Measurements from ENCODE around the gene EPB41L5.
A peak's percentile ranks its signal among the peaks of the same experiment; 100 is the strongest.
"Not testable (repeated sequence)": the region's sequence is repeated elsewhere in the genome, so short reads cannot be mapped to it uniquely, and the experiment has no call there.

The EPB41L5 gene

DNA sequence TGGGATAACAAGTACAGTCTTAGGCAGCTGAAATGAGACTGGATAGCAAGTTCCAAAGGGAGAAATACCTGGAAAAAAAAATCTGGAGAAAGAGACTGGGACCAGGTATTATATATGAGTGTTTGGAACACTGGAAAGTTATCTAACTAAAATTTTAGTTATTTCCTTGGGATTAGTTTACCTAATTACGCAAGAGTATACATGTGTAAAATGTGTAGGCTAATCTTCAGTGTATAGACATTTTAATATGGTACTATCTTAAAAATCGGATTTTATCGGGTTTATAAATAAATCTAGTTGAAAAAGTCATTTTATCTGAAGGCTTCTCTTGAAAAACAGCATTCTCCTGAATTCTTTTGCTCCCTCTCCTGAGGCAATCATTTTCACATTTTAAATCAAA lies 3.9 kb downstream of the EPB41L5 start:
- no peak for DNase-seq (ENCODE audit: low read depth)
- no peak overlapping the region for H3K4me3 ChIP-seq (ENCODE audit: low read length)
- TF ChIP-seq, protein P1, sequence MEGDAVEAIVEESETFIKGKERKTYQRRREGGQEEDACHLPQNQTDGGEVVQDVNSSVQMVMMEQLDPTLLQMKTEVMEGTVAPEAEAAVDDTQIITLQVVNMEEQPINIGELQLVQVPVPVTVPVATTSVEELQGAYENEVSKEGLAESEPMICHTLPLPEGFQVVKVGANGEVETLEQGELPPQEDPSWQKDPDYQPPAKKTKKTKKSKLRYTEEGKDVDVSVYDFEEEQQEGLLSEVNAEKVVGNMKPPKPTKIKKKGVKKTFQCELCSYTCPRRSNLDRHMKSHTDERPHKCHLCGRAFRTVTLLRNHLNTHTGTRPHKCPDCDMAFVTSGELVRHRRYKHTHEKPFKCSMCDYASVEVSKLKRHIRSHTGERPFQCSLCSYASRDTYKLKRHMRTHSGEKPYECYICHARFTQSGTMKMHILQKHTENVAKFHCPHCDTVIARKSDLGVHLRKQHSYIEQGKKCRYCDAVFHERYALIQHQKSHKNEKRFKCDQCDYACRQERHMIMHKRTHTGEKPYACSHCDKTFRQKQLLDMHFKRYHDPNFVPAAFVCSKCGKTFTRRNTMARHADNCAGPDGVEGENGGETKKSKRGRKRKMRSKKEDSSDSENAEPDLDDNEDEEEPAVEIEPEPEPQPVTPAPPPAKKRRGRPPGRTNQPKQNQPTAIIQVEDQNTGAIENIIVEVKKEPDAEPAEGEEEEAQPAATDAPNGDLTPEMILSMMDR (IDR thresholded peaks at IDR 0.05; ENCODE audit: insufficient read depth, low read depth, low read length, missing control alignments), result no peak

DNA sequence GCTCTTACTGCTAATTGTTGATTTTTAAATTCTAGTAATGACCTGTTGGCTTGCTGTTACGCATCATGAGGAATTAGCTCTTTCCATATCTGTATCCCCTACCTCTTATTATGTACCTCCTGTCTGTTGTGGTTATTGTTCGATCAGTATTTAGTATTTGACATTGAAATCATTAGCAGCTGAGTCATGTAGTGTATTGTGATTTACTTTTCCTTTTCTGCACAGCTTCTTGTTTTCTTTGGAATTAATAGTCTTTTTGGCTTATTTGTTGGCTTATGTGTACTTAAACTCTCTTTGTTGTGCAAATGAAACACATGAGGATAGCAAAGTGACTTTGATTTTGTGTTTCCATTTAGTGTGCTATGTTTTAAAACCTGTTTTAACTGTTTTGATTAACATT lies 4.3 kb downstream of the EPB41L5 start:
- TF ChIP-seq, protein P1 (IDR thresholded peaks at IDR 0.05; ENCODE audit: insufficient read depth, low read depth, low read length, missing control alignments), result no peak
- DNase-seq (ENCODE audit: low read depth), result no peak

DNA sequence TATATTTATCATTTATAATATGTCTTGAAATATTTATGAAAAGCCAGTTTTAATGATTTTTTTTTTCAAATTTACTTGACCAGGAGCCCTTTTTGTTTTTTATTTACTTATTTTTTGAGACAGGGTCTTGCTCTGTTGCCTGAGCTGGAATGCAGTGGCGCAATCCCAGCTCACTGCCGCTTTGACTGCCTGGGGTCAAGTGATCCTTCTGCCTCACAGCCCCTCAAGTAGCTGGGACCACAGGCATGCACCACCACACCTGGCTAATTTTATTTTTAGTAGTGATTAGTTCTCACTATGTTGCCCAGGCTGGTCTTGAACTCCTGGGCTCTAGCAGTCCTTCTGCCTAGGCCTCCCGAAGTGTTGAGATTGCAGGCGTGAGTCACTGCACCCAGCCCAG lies 5.7 kb downstream of the EPB41L5 start:
- TF ChIP-seq, protein P1 (IDR thresholded peaks at IDR 0.05; ENCODE audit: insufficient read depth, low read depth, low read length, missing control alignments), result no peak
- no peak for DNase-seq (ENCODE audit: low read depth)
- H3K4me3 ChIP-seq (ENCODE audit: low read length), result no peak overlapping the region

More for the DNA sequence above, 4.3 kb downstream of the EPB41L5 start:
- no peak overlapping the region for H3K4me3 ChIP-seq (ENCODE audit: low read length)

DNA sequence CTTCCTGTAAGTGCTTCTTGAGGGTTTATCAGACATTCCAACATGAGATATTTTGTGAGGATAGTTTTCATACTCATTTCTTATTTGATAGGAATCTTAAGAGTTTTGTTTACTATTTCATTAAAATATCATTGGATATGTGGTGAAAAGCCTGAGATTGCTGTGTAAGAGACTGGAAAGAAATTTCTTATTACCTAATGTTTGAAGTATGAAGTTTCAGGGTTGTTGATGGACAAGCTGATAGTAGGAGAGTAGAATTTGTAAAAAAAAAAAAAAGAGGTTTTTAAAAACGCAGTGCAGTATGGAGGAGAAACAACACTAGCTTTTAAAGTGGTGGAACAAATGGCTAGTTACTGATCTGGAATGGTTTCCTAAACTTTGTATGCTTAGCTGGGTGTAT lies 7.7 kb downstream of the EPB41L5 start:
- no peak overlapping the region for H3K4me3 ChIP-seq (ENCODE audit: low read length)
- TF ChIP-seq, protein P1 (IDR thresholded peaks at IDR 0.05; ENCODE audit: insufficient read depth, low read depth, low read length, missing control alignments), result no peak
- DNase-seq (ENCODE audit: low read depth), result no peak

DNA sequence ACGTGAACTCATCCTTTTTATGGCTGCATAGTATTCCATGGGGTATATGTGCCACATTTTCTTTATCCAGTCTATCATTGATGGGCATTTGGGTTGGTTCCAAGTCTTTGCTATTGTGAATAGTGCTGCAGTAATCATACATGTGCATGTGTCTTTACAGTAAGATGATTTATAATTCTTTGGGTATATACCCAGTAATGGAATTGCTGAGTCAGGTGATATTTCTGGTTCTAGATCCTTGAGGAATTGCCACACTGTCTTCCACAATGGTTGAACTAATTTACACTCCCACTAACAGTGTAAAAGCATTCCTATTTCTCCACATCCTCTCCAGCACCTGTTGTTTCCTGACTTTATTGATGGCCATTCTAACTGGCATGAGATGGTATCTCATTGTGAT lies 9.6 kb downstream of the EPB41L5 start:
- not testable (repeated sequence) for DNase-seq (ENCODE audit: low read depth); H3K4me3 ChIP-seq (ENCODE audit: low read length)

DNA sequence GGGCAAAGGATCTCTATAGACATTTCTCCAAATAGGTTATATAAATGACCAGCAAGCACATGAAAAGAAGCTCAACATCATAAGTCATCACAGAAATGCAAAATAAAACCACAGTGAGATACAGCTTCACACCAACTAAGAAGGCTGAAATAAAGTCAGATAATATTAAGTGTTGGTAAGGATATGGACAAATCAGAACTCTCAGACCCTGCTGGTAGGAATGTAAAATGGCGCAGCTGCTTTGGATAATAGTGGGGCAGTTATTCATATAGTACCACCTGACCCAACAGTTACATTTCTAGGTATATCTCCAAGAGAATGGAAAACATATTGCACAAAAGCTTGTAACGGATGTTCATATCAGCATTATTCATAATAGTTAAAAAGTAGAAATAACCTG lies 14.0 kb downstream of the EPB41L5 start:
- DNase-seq (ENCODE audit: low read depth), result no peak
- TF ChIP-seq, protein P1 (IDR thresholded peaks at IDR 0.05; ENCODE audit: insufficient read depth, low read depth, low read length, missing control alignments), result peak; percentile 27
- H3K4me3 ChIP-seq (ENCODE audit: low read length), result no peak overlapping the region

DNA sequence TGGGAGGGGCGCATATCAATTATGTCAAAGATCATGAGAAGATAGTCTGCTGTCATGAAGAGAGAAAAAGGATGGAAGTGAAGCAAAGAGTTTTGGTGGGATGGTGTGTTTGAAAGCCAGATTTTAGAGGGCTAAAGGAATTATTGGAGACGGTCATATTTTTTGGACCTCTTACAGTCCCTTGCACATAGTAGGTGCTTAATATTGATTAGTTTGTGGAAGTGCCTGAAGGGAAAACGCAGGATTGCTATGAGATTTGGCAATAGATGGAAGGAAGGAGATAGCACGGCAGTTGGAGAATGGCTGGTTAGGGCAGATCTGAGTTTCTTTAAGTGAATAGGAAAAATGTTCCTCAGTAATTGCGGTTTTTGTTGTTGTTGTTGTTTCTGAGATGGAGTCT lies 15.9 kb downstream of the EPB41L5 start:
- TF ChIP-seq, protein P1 (IDR thresholded peaks at IDR 0.05; ENCODE audit: insufficient read depth, low read depth, low read length, missing control alignments), result no peak
- no peak overlapping the region for H3K4me3 ChIP-seq (ENCODE audit: low read length)
- DNase-seq (ENCODE audit: low read depth), result no peak

Measured in epithelial cell of esophagus (primary cell).